HepG2 (cell line): ENCODE measurements around the gene RSL1D1. TPM values are rescaled to one million over a fixed set of nuclear protein-coding genes. Genes with fewer than 3 reads are reported as not detected.

Experiments
- AFF4 ChIP-seq: sonication (generic); formaldehyde crosslinking; IDR thresholded peaks from 2 replicates; pipeline ENCODE4 v1.4.0; 2020; ENCODE audit warnings: missing genetic modification reagents
- CREM ChIP-seq, 2 experiments: sonication (generic) in 1 of 2; formaldehyde crosslinking in 1 of 2; IDR thresholded peaks; 2 replicates each; pipeline versions ENCODE4 v1.4.0 to v1.6.1; 2016 to 2020; ENCODE audit warnings: antibody characterized with exemption in 1 of 2, mild to moderate bottlenecking in 1 of 2, missing genetic modification reagents in 1 of 2
- DR1 ChIP-seq: sonication (generic); formaldehyde crosslinking; IDR thresholded peaks from 2 replicates; pipeline ENCODE4 v1.8.0; 2021; ENCODE audit warnings: mild to moderate bottlenecking, missing genetic modification reagents, inconsistent platforms
- ELF4 ChIP-seq: sonication (generic); formaldehyde crosslinking; IDR thresholded peaks from 2 replicates; pipeline ENCODE4 v1.5.0; 2020; ENCODE audit warnings: missing genetic modification reagents, mild to moderate bottlenecking, moderate library complexity, borderline replicate concordance
- FOXA1 ChIP-seq, 2 experiments: fragments of 450-650 bp in 1 of 2; sonication (generic) in 1 of 2; formaldehyde crosslinking in 1 of 2; IDR thresholded peaks; 2 replicates each; pipeline versions ENCODE4 v1.4.0 to v1.6.1; 2016 to 2020; ENCODE audit warnings: missing genetic modification reagents in 1 of 2
- FOXA3 ChIP-seq: IDR thresholded peaks from 2 replicates; pipeline ENCODE4 v1.6.1; 2016; ENCODE audit warnings: missing genetic modification reagents, missing compliant biosample characterization
- HOMEZ ChIP-seq: IDR thresholded peaks from 2 replicates; pipeline ENCODE4 v1.6.1; 2016; ENCODE audit warnings: low read depth
- MAFK ChIP-seq, 2 experiments: IDR thresholded peaks in 1 of 2; conservative IDR thresholded peaks in 1 of 2; 2 replicates each; pipeline ENCODE4 v1.6.1; 2011; ENCODE audit warnings: improper control_type of control experiment in 2 of 2, low read length in 2 of 2
- NR0B2 ChIP-seq: sonication (generic); formaldehyde crosslinking; IDR thresholded peaks from 2 replicates; pipeline ENCODE4 v1.4.0; 2020; ENCODE audit warnings: mild to moderate bottlenecking, missing genetic modification reagents
- NR2F1 ChIP-seq, 2 experiments: fragments of 450-650 bp in 1 of 2; formaldehyde crosslinking in 1 of 2; IDR thresholded peaks; 2 replicates each; pipeline versions ENCODE4 v1.5.0 to v1.6.1; 2016 to 2020; ENCODE audit warnings: mild to moderate bottlenecking in 1 of 2, missing compliant biosample characterization in 1 of 2, missing genetic modification reagents in 1 of 2, moderate library complexity in 1 of 2
- RBM22 ChIP-seq: fragments of 200-400 bp; formaldehyde crosslinking; optimal IDR thresholded peaks from 2 replicates; pipeline ENCODE3; 2017; ENCODE audit warnings: mild to moderate bottlenecking, low read length, moderate library complexity
- RFX5 ChIP-seq: IDR thresholded peaks from 2 replicates; pipeline ENCODE4 v1.6.1; 2011; ENCODE audit warnings: low read depth, low read length, improper control_type of control experiment
- SSRP1 ChIP-seq: IDR thresholded peaks from 2 replicates; pipeline ENCODE4 v1.6.1; 2016; ENCODE audit warnings: control low read depth
- TEF ChIP-seq: sonication (generic); formaldehyde crosslinking; IDR thresholded peaks from 2 replicates; pipeline ENCODE4 v1.5.0; 2020; ENCODE audit warnings: missing genetic modification reagents
- ZBTB8A ChIP-seq: sonication (generic); formaldehyde crosslinking; IDR thresholded peaks from 2 replicates; pipeline ENCODE4 v1.4.0; 2020; ENCODE audit warnings: mild to moderate bottlenecking, low read depth, missing genetic modification reagents, borderline replicate concordance
- ZFAT ChIP-seq: sonication (generic); formaldehyde crosslinking; conservative IDR thresholded peaks from 2 replicates; pipeline ENCODE4 v1.8.1; 2023; ENCODE audit warnings: missing genetic modification reagents, inconsistent platforms
- ZNF180 ChIP-seq: sonication (generic); formaldehyde crosslinking; IDR thresholded peaks from 2 replicates; pipeline ENCODE4 v1.4.0; 2020; ENCODE audit warnings: low read depth, missing genetic modification reagents, borderline replicate concordance
- ZNF24 ChIP-seq: fragments of 450-650 bp; IDR thresholded peaks from 2 replicates; pipeline ENCODE4 v1.6.1; 2017; ENCODE audit warnings: antibody characterized with exemption, mild to moderate bottlenecking
- ZNF33A ChIP-seq: sonication (generic); formaldehyde crosslinking; IDR thresholded peaks from 2 replicates; pipeline ENCODE4 v1.5.1; 2020; ENCODE audit warnings: missing genetic modification reagents, mild to moderate bottlenecking, moderate library complexity, borderline replicate concordance
- ZNF556 ChIP-seq: sonication (generic); formaldehyde crosslinking; IDR thresholded peaks from 2 replicates; pipeline ENCODE4 v1.4.0; 2020; ENCODE audit warnings: mild to moderate bottlenecking, missing genetic modification reagents, borderline replicate concordance
- ZNF629 ChIP-seq: sonication (generic); formaldehyde crosslinking; conservative IDR thresholded peaks from 2 replicates; pipeline ENCODE4 v1.5.0; 2020; ENCODE audit warnings: missing genetic modification reagents
- ZNF883 ChIP-seq: sonication (generic); formaldehyde crosslinking; IDR thresholded peaks from 2 replicates; pipeline ENCODE4 v1.5.1; 2020; ENCODE audit warnings: mild to moderate bottlenecking, missing genetic modification reagents; ENCODE audit errors: not compliant biosample characterization
- polyA plus RNA-seq, 8 experiments: library from polyadenylated mRNA; depleted of rRNA in 3 of 8; stranded (reverse) in 7 of 8; unstranded in 1 of 8; fragments of >200 nt; fragmentation: Illumina TruSeq in 4 of 8; extraction: Trizol in 4 of 8; gene quantifications; 2 replicates each; pipeline versions ENCODE4 v1.2.1 to v1.2.3, GENCODE V29; 2011 to 2016; ENCODE audit warnings: low read depth in 4 of 8, missing spikeins in 1 of 8, mixed read lengths in 1 of 8; ENCODE audit not compliant: insufficient read depth in 1 of 8
- total RNA-seq, 5 experiments: library from RNA; depleted of rRNA; stranded (reverse); fragments of >200 nt; fragmentation: Illumina TruSeq; extraction: Trizol; gene quantifications; 2 replicates each; pipeline ENCODE4 v1.2.3, GENCODE V29; 2016; ENCODE audit warnings: low read depth in 1 of 5

RSL1D1 gene
- total and polyA plus RNA-seq, 2 of the 13 experiments (the other 11 are each of a cell fraction or from before 2014, with no cell fraction given), result 187 to 343 TPM

GRCh38 chr16:11869353-11870228 is 18.2 kb upstream of the RSL1D1 start (continued):
- no peak for TF ChIP-seq NR0B2 (CRISPR knock-in tag)
- TF ChIP-seq ZNF24, result peak; percentile 24; the same call in 1 of the 2 replicates
- TF ChIP-seq ZBTB8A, result 0 out of 2 replicates have a peak, but pooled peaks have one; percentile 23
- no peak for TF ChIP-seq NR2F1 (CRISPR knock-in tag; IDR thresholded peaks at IDR 0.05)
- TF ChIP-seq AFF4, result no peak
- TF ChIP-seq RFX5, result no peak
- no peak for TF ChIP-seq ZNF180 (CRISPR knock-in tag)
- TF ChIP-seq ZFAT, result no peak
- TF ChIP-seq ZNF629 (CRISPR knock-in tag), result 0 out of 2 replicates have a peak, but pooled peaks have one; percentile 34
- TF ChIP-seq FOXA3, result peak; percentile 76
- no peak for TF ChIP-seq MAFK (conservative IDR thresholded peaks at IDR 0.05 in 1 of 2, IDR thresholded peaks at IDR 0.05 in 1 of 2; ENCODE audit: low read length in 2 of 2)
- peak; percentile 92 for TF ChIP-seq RBM22
- TF ChIP-seq TEF (CRISPR knock-in tag), result peak; percentile 98
- no peak for TF ChIP-seq ZNF883 (CRISPR knock-in tag)
- TF ChIP-seq ELF4 (CRISPR knock-in tag), result no peak
- peak; percentile 70; the same call in 1 of the 2 replicates for TF ChIP-seq HOMEZ
- TF ChIP-seq DR1 (CRISPR knock-in tag), result no peak; the same call in 1 of the 2 replicates
- TF ChIP-seq SSRP1 (CRISPR knock-in tag), result 0 out of 2 replicates have a peak, but pooled peaks have one; percentile 78
- no peak for TF ChIP-seq FOXA1 (IDR thresholded peaks at IDR 0.05)
- TF ChIP-seq FOXA1 (CRISPR knock-in tag; IDR thresholded peaks at IDR 0.05), result peak; percentile 62; the same call in 1 of the 2 replicates
- no peak for TF ChIP-seq ZNF33A (CRISPR knock-in tag)
- TF ChIP-seq CREM (IDR thresholded peaks at IDR 0.05), result peak; percentile 62
- no peak for TF ChIP-seq CREM (CRISPR knock-in tag; IDR thresholded peaks at IDR 0.05)
- no peak for TF ChIP-seq ZNF556
